Osteocyte (in vitro differentiated cells): Measurements from ENCODE around the gene CDK2AP2. TPM values are rescaled to one million over a fixed set of nuclear protein-coding genes. Genes with fewer than 3 reads are reported as not detected.
"Not testable (repeated sequence)": the region's sequence is repeated elsewhere in the genome, so short reads cannot be mapped to it uniquely, and the experiment has no call there.

Source experiments
- DNase-seq: peaks from one replicate; pipeline ENCODE4 v3.0.0; 2021; ENCODE audit warnings: mixed read lengths; ENCODE audit not compliant: unreplicated experiment; ENCODE audit errors: extremely low spot score
- H3K27ac Mint-ChIP-seq: one replicate; pipeline ENCODE4 v1.8.0; 2021; ENCODE audit warnings: mild to moderate bottlenecking, mixed read lengths; ENCODE audit not compliant: unreplicated experiment
- H3K27me3 Mint-ChIP-seq: one replicate; pipeline ENCODE4 v1.8.0; 2021; ENCODE audit warnings: mixed read lengths; ENCODE audit not compliant: unreplicated experiment
- H3K36me3 Mint-ChIP-seq: one replicate; pipeline ENCODE4 v1.8.0; 2021; ENCODE audit warnings: mixed read lengths; ENCODE audit not compliant: unreplicated experiment
- H3K4me1 Mint-ChIP-seq: one replicate; pipeline ENCODE4 v1.8.0; 2021; ENCODE audit warnings: mixed read lengths; ENCODE audit not compliant: unreplicated experiment
- H3K4me3 Mint-ChIP-seq: one replicate; pipeline ENCODE4 v1.8.0; 2021; ENCODE audit warnings: mild to moderate bottlenecking, moderate library complexity, mixed read lengths; ENCODE audit not compliant: unreplicated experiment
- H3K9me3 Mint-ChIP-seq: one replicate; pipeline ENCODE4 v1.8.0; 2021; ENCODE audit warnings: mixed read lengths; ENCODE audit not compliant: unreplicated experiment
- total RNA-seq: library from RNA; stranded (reverse); gene quantifications from 2 replicates; pipeline ENCODE4 v1.2.1, GENCODE V29; 2021
- TF ChIP-seq, protein P1 (sequence below): fragments of 200-600 bp; sonication (generic); IDR thresholded peaks from 2 replicates; pipeline ENCODE4 v1.5.0; 2021; ENCODE audit warnings: antibody characterized with exemption, mild to moderate bottlenecking, moderate library complexity

CDK2AP2 gene
- total RNA-seq, 1 donor from 2014 or later, result 37.4 TPM

DNA sequence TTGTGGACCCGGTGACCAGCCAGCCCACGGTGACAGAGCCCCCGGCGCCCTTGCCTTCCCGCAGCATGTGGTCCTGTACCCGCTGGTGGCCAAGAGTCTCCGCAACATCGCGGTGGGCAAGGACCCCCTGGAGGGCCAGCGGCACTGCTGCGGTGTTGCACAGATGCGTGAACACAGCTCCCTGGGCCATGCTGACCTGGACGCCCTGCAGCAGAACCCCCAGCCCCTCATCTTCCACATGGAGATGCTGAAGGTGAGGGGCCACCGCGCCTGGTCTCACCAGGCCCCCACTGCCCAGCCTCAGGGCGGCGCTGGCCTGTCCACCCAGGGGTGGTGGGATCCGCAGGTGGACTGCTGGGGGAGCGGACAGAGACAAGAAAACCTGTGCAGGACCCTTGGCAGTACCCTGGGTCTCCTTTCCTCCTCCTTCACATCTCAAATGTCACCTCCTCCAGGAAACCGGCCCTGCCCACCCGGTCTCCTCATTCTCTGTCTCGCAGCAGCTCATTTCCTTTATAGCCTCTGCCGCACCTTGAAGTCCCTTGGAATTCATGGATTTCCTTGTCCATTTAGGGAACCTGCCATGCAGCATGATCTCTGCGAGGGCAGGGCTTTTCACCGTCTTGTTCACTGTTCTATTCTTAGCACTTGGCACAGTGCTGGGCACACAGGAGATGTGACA, 18.6 kb downstream of the CDK2AP2 start:
- H3K4me3 Mint-ChIP-seq, result no peak overlapping the region
- H3K4me1 Mint-ChIP-seq, result peaks cover 16% of the 10 kb centered on the region
- H3K27ac Mint-ChIP-seq, result no peak overlapping the region

DNA sequence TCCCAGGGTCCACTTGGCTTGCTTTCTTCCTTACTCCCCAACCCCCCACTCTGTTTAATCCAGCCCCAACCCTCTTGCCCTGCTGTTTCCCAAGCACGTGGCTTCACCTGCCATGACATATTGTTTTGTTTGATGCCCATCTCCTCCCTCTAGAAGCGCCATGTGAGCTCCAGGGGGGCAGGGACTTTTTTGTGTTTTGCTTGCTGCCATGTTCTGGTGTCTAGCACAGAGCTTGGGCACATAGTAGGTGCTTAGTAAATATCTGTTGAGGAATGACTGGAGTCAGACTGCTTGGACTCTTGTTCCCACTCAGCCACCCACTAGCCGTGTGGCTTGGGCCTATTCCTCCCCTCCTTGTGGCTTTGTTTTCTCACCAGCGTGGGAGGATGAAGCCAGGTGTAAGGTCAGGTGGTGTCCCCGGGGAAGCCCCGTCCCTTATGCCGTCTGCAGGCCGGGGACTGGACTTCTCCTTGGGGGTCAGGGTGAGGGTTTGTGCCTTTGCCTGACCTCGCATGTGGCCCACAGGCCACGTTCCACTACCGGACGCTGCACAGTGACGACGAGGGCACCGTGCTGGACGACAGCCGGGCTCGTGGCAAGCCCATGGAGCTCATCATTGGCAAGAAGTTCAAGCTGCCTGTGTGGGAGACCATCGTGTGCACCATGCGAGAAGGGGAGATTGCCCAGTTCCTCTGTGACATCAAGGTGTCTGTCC, 21.3 kb downstream of the CDK2AP2 start:
- TF ChIP-seq, protein P1, sequence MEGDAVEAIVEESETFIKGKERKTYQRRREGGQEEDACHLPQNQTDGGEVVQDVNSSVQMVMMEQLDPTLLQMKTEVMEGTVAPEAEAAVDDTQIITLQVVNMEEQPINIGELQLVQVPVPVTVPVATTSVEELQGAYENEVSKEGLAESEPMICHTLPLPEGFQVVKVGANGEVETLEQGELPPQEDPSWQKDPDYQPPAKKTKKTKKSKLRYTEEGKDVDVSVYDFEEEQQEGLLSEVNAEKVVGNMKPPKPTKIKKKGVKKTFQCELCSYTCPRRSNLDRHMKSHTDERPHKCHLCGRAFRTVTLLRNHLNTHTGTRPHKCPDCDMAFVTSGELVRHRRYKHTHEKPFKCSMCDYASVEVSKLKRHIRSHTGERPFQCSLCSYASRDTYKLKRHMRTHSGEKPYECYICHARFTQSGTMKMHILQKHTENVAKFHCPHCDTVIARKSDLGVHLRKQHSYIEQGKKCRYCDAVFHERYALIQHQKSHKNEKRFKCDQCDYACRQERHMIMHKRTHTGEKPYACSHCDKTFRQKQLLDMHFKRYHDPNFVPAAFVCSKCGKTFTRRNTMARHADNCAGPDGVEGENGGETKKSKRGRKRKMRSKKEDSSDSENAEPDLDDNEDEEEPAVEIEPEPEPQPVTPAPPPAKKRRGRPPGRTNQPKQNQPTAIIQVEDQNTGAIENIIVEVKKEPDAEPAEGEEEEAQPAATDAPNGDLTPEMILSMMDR, result no peak
- Mint-ChIP-seq H3K36me3 (peaks cover 17% of the 10 kb centered on the region), H3K4me1 (peaks cover 37% of the 10 kb centered on the region), H3K9me3 (no peaks in the 10 kb centered on the region), H3K27me3 (no peaks in the 10 kb centered on the region), H3K27ac (no peak overlapping the region), H3K4me3 (no peak overlapping the region)
- DNase-seq, result no peak

More for the DNA sequence above, 18.6 kb downstream of the CDK2AP2 start:
- Mint-ChIP-seq H3K36me3 (peaks cover 17% of the 10 kb centered on the region), H3K9me3 (no peaks in the 10 kb centered on the region), H3K27me3 (no peaks in the 10 kb centered on the region)
- TF ChIP-seq, protein P1, result no peak
- no peak for DNase-seq

DNA sequence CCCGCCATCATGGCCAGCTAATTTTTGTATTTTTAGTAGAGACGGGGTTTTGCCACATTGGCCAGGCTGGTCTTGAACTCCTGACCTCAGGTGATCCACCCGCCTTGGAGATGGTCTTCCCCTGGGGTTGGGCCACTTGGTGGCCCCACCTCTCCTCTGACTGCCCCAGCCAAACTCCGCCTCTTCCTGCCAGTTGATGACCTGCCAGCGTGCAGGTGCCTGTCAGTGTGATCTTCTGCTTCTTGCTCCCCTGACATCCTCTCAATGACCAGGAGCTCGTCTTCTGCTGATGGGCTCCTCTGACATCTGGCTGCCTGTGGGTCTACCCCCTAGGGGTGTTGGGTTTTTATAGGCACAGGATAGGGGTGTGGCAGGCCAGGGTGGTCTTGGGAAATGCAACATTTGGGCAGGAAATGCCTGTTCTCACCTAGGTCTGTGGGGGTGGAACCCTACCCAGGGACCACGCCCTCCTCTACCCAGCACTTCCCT, 22.0 kb downstream of the CDK2AP2 start:
- DNase-seq, result not testable (repeated sequence)

DNA sequence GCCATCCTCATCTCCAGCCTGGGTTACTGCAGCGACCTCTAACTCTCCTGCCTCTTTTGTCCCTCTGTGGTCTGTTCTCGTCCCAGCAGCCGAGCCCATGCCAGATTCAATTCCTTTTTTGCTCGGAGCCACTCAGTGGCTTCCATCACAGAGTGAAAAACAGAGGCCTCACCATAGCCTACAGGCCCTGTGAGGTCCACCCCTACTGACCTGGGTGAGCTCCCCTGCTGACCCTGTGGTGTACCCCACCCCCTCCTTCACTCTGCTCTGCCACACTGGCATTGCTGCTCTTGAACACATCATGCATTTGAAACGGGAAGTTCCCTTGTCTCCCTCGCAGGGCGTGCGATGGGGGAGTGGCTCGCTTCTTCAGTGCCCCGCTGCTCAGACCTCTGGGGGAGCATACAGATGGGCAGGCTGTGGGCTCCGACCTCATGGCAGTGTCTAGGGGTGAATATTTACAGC, 23.1 kb downstream of the CDK2AP2 start:
- DNase-seq, result no peak
- Mint-ChIP-seq H3K4me3 (no peak overlapping the region), H3K27ac (peak overlapping the region; percentile 12), H3K36me3 (peaks cover 7% of the 10 kb centered on the region), H3K4me1 (peaks cover 37% of the 10 kb centered on the region), H3K9me3 (no peaks in the 10 kb centered on the region), H3K27me3 (no peaks in the 10 kb centered on the region)
- TF ChIP-seq, protein P1, result no peak

More for the DNA sequence above, 22.0 kb downstream of the CDK2AP2 start:
- H3K4me3 Mint-ChIP-seq, H3K9me3 Mint-ChIP-seq, H3K27me3 Mint-ChIP-seq, H3K27ac Mint-ChIP-seq: not testable (repeated sequence)
- peaks cover 37% of the 10 kb centered on the region for H3K4me1 Mint-ChIP-seq
- peaks cover 15% of the 10 kb centered on the region for H3K36me3 Mint-ChIP-seq

DNA sequence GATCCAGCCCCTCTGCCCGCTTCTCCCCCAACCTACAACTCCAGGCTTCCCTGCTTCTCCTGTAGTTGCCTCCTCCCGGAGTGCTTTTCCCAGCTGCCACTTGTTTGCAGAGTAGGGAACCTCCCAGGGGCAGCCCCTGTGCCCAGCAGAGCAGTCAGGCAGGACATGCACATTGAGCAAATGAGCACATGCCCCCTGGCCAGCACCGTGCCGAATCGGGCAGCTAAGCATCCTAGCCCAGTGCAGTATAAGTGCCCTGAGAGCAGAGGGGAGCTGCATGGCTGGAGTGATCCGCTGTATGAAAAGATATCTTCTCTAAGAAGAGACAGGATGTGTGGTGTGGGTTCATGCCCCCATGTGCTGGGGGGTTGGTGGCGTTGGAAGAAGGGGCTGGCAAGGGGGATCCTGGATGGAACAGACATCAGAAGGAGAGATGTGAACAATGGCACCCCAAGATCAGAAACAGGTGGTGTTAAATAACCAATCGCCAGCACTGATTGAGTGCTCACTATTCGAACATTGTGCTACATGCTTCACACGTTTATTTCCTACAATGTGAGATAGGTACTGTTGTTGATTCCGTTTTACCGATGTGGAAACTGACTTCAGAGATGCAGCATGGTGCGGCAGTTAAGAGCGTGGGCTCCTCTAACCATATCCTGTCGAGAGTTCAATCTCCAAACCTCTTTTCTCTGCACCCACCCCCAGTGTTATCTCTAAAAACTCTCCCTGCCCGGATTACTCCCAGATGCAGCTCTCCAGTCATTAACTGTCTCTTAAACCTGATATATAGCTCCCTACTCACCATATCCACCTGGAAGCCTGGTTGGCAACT, 23.9 kb downstream of the CDK2AP2 start:
- H3K27me3 Mint-ChIP-seq, result no peaks in the 10 kb centered on the region
- H3K27ac Mint-ChIP-seq, result peak overlapping the region; percentile 38
- H3K9me3 Mint-ChIP-seq, result no peaks in the 10 kb centered on the region
- H3K4me3 Mint-ChIP-seq, result peak overlapping the region; percentile 90
- DNase-seq, result no peak
- H3K4me1 Mint-ChIP-seq, result peaks cover 37% of the 10 kb centered on the region
- H3K36me3 Mint-ChIP-seq, result peaks cover 3% of the 10 kb centered on the region
- TF ChIP-seq, protein P1, result no peak
